Hepatocyte (in vitro differentiated cells): Measurements from ENCODE around the gene ABHD15.

Experiments
- CTCF ChIP-seq: fragments of 200-600 bp; sonication (generic); IDR thresholded peaks from 2 replicates; pipeline ENCODE4 v1.5.1; 2016; ENCODE audit warnings: antibody characterized with exemption, mild to moderate bottlenecking; ENCODE audit not compliant: poor library complexity
- EZH2 ChIP-seq: fragments of 200-600 bp; sonication (generic); IDR thresholded peaks from 2 replicates; pipeline ENCODE4 v1.6.1; 2016; ENCODE audit warnings: antibody characterized with exemption, mild to moderate bottlenecking, borderline replicate concordance
- EZH2phosphoT487 ChIP-seq: fragments of 200-600 bp; sonication (generic); IDR thresholded peaks from one replicate; pipeline ENCODE4 v1.6.1; 2018; ENCODE audit warnings: antibody characterized with exemption, mild to moderate bottlenecking, low read depth, moderate library complexity; ENCODE audit not compliant: unreplicated experiment, severe bottlenecking

GRCh38 chr17:29607557-29608195 lies 40.8 kb upstream of the ABHD15 start:
- TF ChIP-seq CTCF (no peak), EZH2phosphoT487 (no peak), EZH2 (no peak)
